EH (cell line): Measurements from ENCODE around the gene NAV2.
A peak's percentile ranks its signal among the peaks of the same experiment; 100 is the strongest.

Experiments
- DNase-seq: peaks from one replicate; pipeline ENCODE4 v3.0.0-alpha.2; 2015; ENCODE audit warnings: low read depth

Gene NAV2

DNA sequence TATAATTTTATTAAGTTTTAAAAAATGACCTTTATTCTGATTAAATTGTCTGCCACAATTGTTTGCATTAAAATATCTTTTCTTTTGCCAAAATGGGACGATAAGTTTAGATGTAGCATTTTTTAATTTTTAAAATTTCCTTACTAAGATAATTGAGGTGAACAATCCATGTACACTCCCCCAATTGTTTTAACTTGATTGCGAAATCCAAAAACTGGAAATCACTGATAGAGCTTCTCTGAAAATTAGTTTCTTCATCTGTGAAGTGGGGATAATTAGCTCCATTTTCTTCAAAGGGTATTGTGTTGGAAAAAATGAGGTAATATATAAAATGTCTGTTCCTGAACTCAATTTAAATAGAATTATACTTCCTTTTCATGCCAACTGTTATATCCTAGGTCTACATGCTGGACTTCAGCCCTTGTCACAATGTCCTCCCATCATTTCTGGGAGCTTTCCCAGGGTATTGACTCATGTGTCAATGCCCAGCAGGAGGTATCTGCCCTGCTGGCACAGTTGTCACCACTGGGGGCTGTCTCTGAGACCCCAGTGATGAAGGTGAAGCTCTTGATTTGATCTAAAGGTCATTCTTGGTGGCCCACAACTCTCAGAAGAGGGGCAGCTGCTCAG is 28.7 kb upstream of the NAV2 start:
- no peak for DNase-seq

DNA sequence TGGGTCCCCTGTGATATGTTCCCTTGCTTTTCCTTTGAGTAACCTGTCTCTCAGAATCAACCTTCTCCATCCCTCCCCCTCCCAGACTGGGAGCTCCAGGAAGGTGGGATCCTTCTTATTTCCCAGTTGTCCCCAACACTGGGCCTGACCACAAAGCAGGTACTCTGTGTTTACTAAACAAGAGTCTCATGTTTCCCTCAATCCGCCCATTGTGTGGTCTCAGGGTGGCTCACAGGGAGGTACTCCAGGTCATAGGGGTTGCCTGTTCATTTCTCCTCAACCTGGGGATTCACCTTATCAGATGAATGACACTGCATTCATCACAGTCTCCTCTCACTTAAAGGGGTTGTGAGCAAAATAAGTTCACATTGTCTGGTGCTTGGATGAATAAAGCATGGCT is 26.4 kb upstream of the NAV2 start:
- no peak for DNase-seq

DNA sequence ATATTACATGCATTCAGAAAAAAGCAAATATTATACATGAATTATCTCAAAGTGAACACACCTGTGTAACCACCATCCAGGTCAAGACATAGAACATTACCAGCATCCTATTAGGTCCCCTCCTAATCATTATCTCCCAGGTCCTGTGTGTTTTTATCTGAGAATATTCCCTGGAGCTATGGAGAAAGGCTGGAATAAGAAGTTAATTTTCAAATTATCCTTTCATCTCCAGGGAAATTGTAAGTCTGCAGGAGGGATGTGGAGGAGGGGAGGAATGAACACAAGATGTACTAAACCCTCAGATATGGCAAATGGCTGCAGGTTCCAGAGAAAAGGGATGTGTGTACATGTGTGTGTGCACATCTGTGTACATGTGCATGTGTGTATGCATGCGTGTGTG is 25.2 kb upstream of the NAV2 start:
- DNase-seq: no peak

DNA sequence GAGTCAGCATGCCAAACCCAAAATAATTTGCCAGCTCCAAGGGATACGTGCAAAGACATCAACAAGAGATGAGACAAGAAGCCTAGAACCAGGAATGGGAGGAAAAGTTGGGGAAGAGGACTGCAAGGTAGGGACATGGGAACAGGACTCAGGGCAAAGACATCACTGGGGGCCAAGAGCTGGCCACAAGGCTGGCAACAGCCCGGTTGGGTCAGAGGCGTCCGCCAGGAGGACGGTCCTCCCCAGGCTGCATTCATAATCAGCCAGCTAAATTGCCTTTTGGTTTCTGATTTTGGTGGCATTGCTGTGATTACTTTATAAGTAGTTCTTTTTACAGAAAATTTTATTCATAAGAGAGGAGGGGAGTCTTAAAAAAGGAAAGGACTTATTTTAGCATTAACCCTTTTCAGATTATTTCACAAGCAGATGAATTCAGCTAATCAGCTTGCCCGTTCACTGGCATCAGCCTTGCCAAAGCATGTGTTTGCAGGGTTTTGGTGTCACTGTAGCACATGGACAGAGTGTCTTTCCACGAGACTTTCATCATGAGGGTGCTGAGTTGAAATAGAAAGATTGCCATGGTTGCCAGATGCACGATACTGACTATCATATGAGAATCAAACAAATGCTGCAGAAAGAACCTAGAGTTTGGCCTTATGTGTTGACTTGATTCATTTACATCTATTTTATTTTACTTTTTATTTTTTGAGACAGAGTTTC is 23.2 kb upstream of the NAV2 start:
- no peak for DNase-seq

DNA sequence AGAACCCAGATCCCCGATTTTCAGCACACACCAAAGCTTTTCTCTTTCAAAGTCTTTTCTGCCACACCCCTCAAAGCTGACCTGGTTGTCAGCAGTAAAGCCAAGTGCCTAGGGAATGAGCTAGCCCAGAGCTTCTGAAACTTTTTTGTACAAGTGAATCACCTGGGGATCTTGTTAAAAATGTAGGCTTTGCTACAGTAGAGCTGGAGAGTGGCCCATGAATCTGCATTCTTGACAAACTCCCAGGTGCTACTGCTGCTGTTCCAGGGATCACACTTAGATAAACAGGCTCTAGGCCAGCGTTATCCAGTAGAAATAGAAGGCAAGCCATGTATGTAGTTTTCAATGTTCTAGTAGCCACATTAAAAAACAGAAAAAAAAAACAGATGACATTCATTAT is 21.8 kb upstream of the NAV2 start:
- DNase-seq: no peak

DNA sequence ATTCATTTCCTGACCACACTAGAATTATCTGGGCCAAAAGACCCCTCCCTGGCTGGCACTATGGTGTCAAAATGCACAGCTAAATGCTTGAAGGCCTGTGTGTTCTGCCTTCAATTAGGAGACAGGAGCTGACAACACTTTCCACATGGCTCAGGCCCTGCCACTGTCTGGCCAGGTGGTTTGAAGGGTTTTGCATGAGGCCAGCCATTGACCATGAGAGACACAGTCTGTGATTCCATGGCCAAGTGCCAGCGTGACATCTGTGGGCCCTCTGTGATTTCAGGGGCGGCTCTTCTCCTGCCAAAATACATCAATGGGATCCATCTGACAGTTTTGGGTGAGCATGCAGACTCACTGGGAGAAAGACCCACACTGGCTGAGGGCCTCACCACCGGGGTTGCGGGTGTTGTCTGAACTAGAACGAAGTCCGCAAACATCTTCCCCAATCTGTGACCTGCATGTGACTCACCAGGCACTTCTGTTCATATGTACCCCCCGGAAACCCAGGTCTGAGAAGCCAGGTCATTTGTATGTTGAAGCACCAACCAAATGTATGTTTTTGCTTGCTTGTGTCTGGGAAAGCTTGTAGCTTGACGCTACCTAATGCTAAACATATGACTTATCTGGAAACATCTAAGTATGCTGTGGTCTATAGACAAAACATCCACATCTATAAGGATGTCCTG is 20.7 kb upstream of the NAV2 start:
- DNase-seq: no peak

DNA sequence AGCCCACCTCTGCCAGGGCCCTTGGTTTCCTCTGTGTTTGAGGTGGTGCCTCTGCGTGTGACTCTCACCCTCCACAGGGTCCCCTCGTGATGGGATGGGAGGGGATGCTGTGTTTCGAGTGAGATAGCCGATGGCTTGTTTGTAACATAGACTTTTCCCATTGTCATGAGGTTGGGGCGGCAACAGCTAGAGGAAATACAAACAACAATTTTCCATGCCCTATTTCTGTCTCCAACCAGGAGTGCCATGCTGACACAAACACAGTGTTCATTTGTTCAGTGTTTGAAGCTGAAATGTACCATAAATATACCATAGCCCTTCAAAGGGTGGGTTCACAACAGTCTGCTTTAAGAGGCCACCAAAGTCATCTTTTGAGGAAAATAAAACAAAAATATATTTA is 19.5 kb upstream of the NAV2 start:
- no peak for DNase-seq

DNA sequence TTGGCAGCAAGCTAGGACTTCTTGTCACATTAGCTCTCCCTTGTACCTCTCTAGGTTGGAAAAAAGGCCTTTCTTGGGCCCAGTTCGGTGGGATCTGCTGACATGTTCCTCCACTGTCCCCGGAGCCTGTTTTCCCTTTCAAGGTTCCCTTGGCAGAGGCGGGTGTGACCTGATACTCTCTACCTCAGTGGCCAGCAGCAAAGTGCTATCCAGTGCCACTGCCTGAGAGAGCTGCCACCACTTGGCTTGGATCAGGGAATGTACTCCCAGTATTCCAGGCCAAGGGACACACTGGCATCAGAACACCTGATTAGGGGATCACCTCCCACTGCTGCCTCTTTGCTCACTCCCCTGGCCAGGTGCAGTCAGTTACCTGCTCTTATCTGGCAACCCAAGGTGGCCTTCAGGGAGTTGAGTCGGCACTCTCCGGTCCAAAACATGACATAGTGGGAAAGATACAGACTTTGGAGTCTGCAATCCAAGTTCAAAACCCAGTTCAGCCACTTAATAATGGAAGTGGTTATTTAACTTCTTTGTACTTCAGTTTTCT is 17.8 kb upstream of the NAV2 start:
- DNase-seq: no peak

DNA sequence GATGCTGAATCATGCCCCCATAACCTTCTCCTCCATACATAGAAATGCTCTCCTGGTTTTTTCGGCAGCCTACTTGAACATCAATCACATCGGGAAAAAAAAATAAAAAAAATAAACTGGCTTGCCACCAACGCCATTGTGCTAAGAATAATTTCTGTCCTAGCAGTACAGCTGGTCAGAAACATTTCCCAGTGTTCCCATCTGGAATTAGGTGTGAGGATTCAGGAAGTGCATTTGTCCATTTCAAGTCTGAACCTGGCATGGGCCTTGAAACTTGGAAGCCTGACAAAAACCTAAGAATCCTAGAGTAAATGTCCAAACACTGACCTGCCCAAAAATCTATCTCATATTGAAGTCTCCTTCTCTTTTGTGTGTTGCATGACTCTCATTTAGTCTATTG is 16.6 kb upstream of the NAV2 start:
- DNase-seq: no peak

DNA sequence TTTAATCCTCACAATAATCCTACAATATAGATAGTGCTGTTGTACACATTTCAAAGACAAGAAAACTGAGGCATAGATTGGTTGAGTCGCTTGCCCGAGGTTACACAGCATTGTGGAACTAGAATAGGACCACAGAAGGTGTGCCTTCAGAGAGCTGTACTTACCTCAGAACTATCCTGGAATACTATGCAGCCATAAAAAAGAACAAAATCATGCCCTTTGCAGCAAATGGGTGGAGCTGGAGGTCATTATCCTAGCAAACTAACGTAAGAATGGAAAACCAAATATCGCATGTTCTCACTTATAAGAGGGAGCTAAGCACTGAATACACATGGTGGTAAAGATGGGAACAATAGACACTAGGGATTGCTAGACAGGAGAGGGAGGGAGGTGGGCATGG is 15.7 kb upstream of the NAV2 start:
- DNase-seq: no peak

DNA sequence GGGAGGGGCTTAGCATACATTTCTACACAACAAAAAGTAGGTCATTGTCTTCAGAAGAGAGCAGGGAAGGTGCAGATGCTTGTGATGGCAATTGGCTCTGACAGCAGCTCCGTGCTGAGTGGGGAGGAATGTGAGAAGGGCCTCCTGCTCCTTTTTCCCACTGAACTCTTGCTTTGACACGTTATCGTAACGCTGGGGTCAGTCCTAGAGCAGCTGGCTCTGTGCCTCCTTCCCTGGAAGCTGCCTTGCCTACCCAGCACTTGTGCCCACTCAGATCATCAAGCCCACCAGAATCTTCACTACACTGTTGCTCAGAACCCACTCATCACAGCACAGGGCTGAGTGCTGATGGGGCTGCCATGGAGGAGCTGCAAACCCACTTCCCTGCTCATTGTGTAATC is 14.9 kb upstream of the NAV2 start:
- DNase-seq: no peak

DNA sequence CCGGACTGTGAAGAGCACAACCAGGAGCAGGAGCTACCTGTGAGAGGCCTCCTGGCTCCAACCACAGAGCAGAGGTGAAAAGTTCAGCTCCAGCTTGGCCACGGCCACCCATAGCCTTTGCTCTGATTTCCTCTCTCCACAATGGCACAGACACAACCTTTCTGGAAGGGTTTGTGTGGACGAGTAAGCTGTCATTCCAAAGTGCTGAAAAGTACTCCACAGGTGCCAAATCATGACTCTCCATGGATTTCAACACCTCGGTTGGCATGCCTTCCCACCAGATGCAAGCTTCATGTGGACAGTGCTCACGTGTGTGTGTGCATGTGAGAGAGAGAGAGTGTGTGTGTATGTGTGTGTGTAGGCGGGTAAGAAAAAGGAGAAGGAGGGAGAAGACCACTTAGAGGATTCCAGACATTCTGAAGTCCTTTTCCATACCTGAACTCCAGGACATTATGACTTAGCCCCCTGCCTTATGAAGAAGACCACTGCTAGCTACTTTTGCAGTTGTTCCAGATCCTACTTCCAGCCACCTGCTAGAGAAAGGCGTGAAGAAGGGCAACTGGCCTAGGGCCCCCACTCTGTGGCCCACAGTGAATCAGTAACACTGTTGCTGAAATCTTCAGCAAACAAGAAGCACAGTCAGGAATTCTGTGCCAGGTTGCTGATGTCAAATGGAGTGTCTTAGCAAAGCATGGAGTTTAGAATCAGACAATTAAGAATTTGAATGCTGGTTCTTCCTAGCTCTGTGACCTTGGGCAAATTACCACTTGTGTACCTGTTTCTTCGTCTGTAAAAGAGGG is 13.9 kb upstream of the NAV2 start:
- DNase-seq: peak; percentile 34

DNA sequence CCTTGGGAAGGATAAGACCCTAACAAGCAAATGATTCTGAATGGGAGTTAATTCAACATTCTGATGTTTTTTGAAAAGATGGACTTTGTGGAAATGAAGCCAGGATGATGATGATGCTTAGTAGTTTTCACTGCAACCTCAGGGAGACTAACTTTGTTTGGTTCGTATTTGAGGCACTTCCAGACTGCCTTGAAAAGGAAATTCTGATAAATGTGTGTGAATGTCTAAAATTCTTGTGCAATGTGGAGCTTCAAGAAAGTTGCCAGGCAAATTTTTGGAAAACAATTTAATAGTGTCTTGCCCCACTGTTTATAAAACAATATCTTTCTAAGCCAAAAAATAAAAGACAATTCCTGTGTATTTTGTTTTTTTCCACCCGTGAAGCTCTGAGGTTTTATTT is 11.2 kb upstream of the NAV2 start:
- no peak for DNase-seq

DNA sequence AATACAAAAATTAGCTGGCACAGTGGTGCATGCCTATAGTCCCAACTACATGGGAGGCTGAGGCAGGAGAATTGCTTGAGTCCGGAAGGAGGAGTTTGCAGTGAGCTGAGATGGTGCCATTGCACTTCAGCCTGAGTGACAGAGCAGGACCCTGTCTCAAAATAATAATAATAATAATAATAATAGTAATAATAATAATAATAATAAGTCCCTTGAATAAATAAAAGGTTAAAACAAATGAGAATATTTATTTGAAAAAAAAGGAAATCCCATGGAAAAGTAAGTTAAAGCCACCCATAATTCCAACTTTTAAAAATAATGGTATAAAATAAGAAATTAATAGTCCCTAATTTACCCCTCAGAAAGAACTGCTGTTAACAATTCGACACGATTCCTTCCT is 10.0 kb upstream of the NAV2 start:
- DNase-seq: no peak

DNA sequence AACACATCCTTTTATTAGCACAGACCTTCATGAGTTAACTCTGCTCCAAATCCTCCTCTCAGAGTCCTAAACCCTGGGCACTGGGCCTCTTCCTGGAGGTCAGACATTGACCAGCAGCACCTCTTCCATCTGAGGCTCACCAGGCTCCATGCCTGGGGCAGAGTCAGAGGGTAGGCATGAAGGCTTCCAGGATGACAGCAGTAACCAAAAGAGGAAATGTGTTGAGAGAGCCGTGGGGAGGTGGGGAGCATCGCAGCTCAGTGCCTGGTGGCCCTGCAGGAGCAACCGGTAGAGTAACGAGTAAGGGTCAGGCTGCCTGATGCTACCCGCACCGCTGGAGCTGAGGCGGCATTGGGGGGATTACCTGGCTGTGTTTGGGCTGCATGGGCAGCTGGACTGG is 9.4 kb upstream of the NAV2 start:
- DNase-seq: peak; percentile 62

DNA sequence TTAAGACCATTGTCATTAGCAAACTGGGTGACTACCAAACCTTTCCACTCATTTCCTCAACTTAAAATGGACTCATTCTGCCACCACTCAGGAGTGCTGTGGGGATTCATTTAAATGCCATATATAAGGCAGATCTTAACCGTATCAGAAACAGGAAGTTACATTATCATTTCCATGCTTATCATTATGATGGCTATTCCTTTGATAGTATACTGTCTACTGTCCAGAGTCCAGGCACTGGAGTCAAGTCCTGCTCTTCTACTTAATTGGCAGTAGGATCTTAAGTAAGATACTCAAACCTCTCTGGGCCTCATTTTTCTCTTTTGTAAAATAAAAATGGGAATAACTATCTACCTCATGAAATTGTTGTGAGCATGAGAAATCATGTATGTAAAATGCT is 8.4 kb upstream of the NAV2 start:
- DNase-seq: no peak

DNA sequence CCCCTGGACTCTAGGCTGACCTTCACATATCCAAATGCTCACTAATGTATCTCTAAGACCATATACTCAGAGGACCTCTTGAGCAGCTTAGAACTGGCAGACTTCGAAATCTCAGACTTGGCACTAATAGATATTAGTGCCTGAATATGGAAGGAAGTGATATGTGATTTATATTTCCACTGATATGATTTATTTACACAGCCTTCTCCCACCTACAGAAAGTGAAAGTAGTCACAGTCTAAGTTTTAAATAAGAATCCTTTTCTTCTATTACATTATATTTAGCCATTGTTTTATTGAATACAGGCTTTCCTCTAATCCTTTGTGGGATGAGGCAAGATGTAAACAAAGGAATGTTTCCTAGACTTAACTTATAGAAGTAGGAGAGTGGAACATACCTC is 6.7 kb upstream of the NAV2 start:
- DNase-seq: no peak

DNA sequence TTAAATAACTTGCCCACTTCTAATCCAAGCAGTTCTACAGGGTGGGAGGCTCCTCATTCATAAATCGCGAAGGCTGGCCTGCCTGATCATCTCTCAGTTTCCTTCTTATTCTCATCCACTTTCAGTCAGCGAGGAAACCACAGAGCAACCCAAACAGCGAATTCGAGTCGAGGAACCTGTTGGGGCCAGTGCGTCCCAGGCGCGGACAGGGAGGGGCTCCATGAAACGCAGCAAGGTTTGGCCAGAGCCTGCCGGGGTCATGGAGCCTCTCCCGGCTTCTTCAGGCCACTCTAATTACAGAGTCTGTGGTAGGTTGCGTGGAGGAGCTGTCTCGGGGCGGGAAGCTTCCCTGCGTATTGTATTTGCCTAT is 741 bp upstream of the NAV2 start:
- DNase-seq: no peak

DNA sequence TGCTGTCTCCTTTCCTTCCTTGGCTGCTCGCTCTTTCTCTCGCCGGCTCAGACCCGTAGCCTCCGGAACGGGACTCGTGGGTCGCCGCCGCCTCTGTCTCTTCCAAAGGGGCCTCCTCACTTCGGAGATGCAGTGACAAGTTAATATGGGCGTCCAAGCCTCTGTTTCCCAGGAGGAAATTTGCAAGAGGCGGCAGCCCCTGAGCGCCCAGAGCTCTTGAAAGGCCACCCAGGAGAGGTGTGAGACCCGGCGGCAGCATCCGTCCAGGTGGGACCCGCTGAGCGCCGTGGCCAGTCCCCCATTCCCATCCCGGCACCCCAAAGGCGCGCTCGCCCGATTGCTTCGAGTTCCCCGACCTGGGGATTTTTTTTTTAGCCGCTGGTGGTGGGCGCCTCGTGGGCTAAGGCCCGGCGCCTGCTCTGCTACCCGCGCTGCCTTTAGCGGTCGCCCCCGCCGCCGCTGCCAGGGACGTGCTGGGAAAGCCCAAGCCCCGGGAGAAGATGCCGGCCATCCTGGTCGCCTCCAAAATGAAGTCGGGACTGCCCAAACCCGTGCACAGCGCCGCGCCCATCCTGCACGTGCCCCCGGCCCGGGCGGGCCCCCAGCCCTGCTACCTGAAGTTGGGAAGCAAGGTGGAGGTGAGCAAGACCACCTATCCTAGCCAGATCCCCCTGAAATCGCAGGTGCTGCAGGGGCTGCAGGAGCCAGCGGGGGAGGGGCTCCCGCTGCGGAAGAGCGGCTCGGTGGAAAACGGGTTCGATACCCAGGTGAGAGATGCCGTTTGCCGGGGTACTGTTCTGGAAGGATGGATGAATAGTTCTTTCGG is 772 bp downstream of the NAV2 start:
- DNase-seq: no peak

DNA sequence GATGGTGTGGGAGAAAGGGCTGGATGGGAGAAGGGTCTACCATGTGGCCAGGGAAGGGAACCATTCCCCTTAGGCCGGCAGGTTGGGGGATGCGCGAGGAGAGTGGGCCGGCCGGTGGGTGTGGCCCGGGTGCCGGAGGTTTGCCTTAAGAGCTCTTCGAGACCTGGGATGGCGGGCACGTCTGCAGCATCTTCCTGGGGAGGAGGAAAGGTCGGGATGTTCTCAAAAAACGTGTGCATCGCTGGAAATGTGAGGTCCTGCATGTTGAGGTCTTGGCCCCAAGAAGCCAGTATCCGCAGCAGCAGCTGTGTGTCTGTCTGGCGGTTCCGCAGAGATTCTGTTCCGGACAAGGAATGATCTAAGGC is 1.4 kb downstream of the NAV2 start:
- peak; percentile 41 for DNase-seq
